GM12872 (cell line): Measurements from ENCODE around the gene ARMS2.

Experiments
- TF ChIP-seq, protein P1 (sequence below): IDR thresholded peaks from 3 replicates; pipeline ENCODE4 v1.5.1; 2011; ENCODE audit warnings: low read depth, mild to moderate bottlenecking, low read length, moderate library complexity; ENCODE audit not compliant: insufficient read depth

Gene ARMS2

DNA sequence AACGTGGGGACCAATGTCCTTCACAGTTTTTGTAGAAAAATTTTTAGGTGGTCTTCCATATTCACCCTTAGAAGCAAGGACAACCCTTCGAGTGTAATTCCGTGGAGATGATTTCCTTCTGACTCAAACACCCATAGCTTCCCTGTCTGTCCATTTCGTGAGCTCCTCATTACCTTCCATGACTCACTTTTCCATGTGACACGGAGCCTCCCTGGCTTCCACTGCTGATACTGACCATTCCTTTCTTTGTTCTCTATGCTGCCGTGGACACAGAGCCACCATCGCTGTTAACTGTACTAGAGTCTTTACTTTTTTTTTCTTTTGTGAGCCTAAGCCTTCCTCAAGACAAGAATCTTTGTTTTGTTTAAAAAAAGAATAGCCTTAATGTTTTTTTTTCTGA lies 12.5 kb upstream of the ARMS2 start:
- TF ChIP-seq, protein P1, sequence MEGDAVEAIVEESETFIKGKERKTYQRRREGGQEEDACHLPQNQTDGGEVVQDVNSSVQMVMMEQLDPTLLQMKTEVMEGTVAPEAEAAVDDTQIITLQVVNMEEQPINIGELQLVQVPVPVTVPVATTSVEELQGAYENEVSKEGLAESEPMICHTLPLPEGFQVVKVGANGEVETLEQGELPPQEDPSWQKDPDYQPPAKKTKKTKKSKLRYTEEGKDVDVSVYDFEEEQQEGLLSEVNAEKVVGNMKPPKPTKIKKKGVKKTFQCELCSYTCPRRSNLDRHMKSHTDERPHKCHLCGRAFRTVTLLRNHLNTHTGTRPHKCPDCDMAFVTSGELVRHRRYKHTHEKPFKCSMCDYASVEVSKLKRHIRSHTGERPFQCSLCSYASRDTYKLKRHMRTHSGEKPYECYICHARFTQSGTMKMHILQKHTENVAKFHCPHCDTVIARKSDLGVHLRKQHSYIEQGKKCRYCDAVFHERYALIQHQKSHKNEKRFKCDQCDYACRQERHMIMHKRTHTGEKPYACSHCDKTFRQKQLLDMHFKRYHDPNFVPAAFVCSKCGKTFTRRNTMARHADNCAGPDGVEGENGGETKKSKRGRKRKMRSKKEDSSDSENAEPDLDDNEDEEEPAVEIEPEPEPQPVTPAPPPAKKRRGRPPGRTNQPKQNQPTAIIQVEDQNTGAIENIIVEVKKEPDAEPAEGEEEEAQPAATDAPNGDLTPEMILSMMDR = no peak

DNA sequence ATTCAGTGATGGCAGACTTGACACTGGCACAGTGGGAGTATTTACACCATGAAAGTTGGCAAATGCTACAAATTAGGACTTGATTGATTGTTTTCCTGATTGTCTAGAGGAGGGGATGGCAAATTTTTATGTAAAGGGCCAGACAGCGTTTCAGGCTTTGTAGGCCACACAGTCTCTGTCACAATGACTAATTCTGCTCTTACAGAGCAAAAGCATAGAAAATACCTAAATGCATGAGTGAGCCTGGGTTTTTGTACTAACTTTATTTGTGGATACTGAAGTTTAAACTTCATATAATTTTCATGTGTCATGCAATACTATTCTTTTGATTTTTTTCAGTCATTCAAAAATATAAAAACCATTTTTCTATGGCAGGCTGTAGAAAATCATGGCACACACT lies 9.0 kb upstream of the ARMS2 start:
- TF ChIP-seq, protein P1 = no peak

DNA sequence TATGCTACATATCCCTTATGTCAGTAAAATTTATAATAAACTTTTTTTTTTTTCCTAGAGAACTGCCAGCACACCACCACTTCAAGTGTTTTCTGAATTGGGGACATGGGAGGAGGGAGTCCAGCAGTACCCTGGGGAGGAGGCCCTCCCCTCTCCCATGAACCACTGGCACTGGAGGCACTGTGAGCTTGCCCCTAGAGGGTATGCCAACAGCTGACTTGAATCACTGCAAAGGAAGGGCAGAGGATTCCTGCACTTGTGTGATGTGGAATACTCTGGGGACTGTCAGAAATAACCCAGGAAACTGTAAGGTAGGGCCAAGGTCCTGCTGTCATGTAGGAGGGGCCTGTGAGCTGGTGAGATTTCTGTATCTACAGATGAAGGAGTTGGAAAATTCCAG lies 8.5 kb upstream of the ARMS2 start:
- TF ChIP-seq, protein P1 = no peak

DNA sequence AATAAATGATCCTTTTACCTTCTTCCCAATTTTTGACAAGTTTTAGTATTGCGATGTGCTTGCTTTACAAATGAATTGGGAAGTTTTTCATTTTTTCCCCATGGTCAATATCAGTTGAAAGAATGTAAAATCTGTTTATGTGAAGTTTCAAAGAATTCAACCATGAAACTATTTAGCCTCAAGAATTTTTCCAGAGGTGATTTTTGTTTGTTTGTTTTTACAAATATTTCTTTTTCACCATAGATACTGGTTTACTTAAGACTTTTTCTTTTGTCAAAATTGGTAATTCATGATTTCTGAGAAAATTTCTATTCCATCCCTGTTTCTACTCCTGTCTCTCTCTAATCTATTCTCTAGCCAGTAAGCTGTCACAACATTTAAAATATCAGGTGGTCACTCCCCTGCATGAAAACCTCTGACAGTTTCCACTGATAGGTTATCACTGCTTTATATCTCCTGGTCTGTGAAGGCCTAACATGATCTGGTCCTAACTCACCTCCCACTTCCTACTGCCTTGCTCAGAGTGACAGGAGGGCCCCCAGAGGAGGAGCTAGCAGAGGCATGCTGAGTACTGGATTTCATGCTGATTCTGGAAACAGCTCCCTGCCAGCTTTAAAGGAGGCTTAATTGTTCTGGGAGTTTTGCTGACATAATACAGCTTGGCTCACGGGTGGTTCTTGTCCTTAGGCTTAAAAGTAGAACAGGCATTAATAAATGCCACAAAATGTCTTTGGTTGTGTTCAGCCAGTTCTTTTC lies 7.6 kb upstream of the ARMS2 start:
- TF ChIP-seq, protein P1 = no peak

DNA sequence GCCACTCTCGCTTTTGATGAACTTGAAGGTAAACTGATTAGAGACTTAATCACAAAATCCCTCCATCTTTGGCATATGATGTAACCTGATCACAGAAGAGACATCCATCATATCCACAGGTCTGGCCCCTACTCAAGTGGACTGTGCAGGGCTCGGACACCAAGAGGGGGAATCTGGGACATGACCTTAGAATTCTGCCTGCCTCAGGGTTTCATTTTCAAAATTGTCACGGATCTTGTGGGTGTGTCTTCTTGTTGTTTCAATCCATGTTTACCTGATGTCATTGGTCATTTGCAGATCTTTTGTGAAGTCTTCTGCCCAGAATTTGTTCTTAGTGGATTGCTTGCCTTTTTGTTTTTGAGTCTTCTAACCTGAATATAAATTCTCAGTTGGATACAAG lies 5.9 kb upstream of the ARMS2 start:
- TF ChIP-seq, protein P1 = no peak

DNA sequence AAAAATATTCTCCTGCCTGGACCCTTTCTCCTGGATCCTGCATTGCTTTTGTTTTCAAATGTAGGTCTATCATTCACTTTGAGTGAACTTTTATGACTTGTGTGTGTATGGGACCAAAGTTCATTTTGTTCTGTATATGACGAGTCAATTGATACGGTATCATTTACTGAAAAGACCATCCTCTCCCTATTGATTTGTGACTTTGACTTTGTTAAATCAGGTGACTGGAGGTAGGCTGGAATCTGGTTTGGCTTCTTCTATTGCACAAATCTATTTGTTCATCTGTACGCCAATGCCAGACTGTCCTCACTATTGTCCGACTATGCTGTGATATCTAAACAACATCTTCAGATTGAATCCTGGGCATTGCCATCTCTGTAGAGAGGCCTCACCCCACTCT lies 5.3 kb upstream of the ARMS2 start:
- TF ChIP-seq, protein P1 = no peak

DNA sequence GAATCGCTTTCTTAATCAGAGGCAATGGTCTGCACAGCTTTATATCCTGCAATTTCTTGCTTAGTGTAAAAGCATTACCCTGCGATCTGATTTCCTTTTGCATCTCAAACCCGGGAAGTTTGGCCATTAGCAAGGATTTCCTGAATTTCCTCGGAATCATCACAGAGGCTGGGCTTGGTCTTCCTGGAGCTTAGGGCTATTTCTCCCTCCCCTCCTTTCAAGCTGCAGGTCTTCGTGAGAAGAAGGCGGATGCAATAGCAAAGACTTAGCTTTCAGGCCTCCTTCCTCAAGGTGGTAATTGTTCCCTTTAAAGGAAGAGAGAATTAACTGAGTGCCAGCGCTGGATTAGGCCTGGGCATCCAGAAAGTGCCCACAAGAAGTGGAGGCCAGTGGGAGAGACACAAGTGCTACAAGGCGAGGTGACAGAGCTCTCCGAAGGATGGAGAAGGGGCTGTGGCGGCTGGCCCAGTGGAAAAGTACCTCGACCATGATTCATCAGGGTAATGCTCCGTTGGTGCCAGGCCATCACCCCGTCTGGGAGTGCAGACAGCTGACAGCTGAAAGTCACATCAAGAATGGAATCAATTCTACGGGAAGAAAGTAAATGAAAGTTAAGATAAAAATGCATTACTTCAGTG lies 4.0 kb upstream of the ARMS2 start:
- TF ChIP-seq, protein P1 = no peak
